ENCODE measurements around the gene SELE.

Gene SELE

GRCh38 chr1:169733924-169734323 is at the start of gene SELE:
Gene SELE (minus strand): TSS chr1:169734079. CDS start chr1:169733612, 467 bp downstream.
- Histone ChIP-seq H3K4me1 (ENCODE audit: insufficient read depth, low read length) (no peaks in the 10 kb centered on the region), H3K36me3 (ENCODE audit: insufficient read depth, low read length) (no peaks in the 10 kb centered on the region), H3K9me3 (ENCODE audit: low read length) (no peaks in the 10 kb centered on the region), H3K4me3 (ENCODE audit: low read length) (no peak within 1 kb of the TSS), H3K27me3 (ENCODE audit: insufficient read depth, low read length) (peaks cover 7% of the 10 kb centered on the region), H2AFZ (ENCODE audit: low read depth, low read length) (no peak within 1 kb of the TSS)

- no peak overlapping the region for H3K4me3 ChIP-seq (ENCODE audit: low read length)
- no peaks in the 10 kb centered on the region for H3K4me1 ChIP-seq (ENCODE audit: insufficient read depth, low read length)
- no peaks in the 10 kb centered on the region for H3K27me3 ChIP-seq (ENCODE audit: insufficient read depth, low read length)
- no peaks in the 10 kb centered on the region for H3K9me3 ChIP-seq (ENCODE audit: low read length)
- H2AFZ ChIP-seq (ENCODE audit: low read depth, low read length): no peak overlapping the region
- no peaks in the 10 kb centered on the region for H3K36me3 ChIP-seq (ENCODE audit: insufficient read depth, low read length)
Observed at GRCh38 chr1:169782596-169782995, 48.7 kb upstream of the SELE start.

GRCh38 chr1:169779970-169780369 is 46.1 kb upstream of the SELE start:
- Histone ChIP-seq H2AFZ (ENCODE audit: low read depth, low read length) (no peak overlapping the region), H3K36me3 (ENCODE audit: insufficient read depth, low read length) (no peaks in the 10 kb centered on the region), H3K9me3 (ENCODE audit: low read length) (no peaks in the 10 kb centered on the region), H3K4me3 (ENCODE audit: low read length) (no peak overlapping the region), H3K27me3 (ENCODE audit: insufficient read depth, low read length) (no peaks in the 10 kb centered on the region), H3K4me1 (ENCODE audit: insufficient read depth, low read length) (no peaks in the 10 kb centered on the region)

DNA sequence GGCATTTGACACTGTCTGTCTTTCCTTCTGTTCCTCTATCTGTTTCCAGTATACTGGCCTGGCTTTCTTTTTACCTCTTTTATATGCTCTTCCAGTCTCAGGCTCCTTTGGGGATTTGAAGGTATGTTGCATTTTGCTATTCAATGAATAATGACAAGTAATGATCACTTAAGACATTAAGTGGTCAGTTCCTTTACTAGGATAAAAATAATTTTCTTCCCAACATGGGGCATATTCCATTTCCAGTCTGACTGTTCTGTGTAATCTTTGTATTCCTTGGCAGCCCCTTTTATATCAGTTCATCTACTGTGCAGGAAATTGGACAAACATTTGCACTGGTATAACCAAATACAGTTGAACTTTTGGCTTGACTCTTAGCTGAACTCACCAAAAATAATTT is 45.3 kb upstream of the SELE start:
- H3K4me3 ChIP-seq (ENCODE audit: low read length): no peak overlapping the region
- H3K27me3 ChIP-seq (ENCODE audit: insufficient read depth, low read length): no peaks in the 10 kb centered on the region
- no peaks in the 10 kb centered on the region for H3K9me3 ChIP-seq (ENCODE audit: low read length)
- H3K36me3 ChIP-seq (ENCODE audit: insufficient read depth, low read length): no peaks in the 10 kb centered on the region
- no peaks in the 10 kb centered on the region for H3K4me1 ChIP-seq (ENCODE audit: insufficient read depth, low read length)
- H2AFZ ChIP-seq (ENCODE audit: low read depth, low read length): no peak overlapping the region

- Histone ChIP-seq H2AFZ (ENCODE audit: low read depth, low read length) (no peak overlapping the region), H3K27me3 (ENCODE audit: insufficient read depth, low read length) (no peaks in the 10 kb centered on the region), H3K4me1 (ENCODE audit: insufficient read depth, low read length) (no peaks in the 10 kb centered on the region), H3K36me3 (ENCODE audit: insufficient read depth, low read length) (no peaks in the 10 kb centered on the region), H3K9me3 (ENCODE audit: low read length) (no peaks in the 10 kb centered on the region), H3K4me3 (ENCODE audit: low read length) (no peak overlapping the region)
Observed at GRCh38 chr1:169776440-169776839, 42.6 kb upstream of the SELE start.

DNA sequence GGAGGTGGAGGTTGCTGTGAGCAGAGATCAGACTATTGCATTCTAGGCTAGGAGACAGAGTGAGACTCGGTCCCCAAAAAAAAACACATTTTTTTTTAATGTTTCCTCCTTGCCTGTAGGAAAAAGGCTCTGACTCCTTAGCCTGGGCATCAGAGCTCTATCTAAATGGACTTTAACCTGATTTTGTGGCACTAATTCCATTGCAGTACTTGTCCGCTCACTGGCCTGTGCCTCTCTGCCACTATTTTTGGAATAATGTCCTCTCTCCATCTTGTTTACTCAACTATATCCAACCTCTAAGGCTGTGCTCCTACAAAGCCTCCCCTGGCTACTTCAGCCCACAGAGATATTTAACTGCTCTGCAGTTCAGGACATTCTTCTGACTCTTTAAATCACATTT is 34.3 kb upstream of the SELE start:
- H3K4me3 ChIP-seq (ENCODE audit: low read length): no peak overlapping the region
- H2AFZ ChIP-seq (ENCODE audit: low read depth, low read length): no peak overlapping the region
- peaks cover 4% of the 10 kb centered on the region for H3K27me3 ChIP-seq (ENCODE audit: insufficient read depth, low read length)
- H3K9me3 ChIP-seq (ENCODE audit: low read length): no peaks in the 10 kb centered on the region
- no peaks in the 10 kb centered on the region for H3K36me3 ChIP-seq (ENCODE audit: insufficient read depth, low read length)
- H3K4me1 ChIP-seq (ENCODE audit: insufficient read depth, low read length): no peaks in the 10 kb centered on the region

- Histone ChIP-seq H3K27me3 (ENCODE audit: insufficient read depth, low read length) (peaks cover 4% of the 10 kb centered on the region), H3K9me3 (ENCODE audit: low read length) (no peaks in the 10 kb centered on the region), H3K4me3 (ENCODE audit: low read length) (no peak overlapping the region), H3K36me3 (ENCODE audit: insufficient read depth, low read length) (no peaks in the 10 kb centered on the region), H3K4me1 (ENCODE audit: insufficient read depth, low read length) (no peaks in the 10 kb centered on the region), H2AFZ (ENCODE audit: low read depth, low read length) (no peak overlapping the region)
Observed at GRCh38 chr1:169765580-169766331, 31.9 kb upstream of the SELE start.

GRCh38 chr1:169764919-169765318 is 31.0 kb upstream of the SELE start:
- peaks cover 4% of the 10 kb centered on the region for H3K27me3 ChIP-seq (ENCODE audit: insufficient read depth, low read length)

DNA sequence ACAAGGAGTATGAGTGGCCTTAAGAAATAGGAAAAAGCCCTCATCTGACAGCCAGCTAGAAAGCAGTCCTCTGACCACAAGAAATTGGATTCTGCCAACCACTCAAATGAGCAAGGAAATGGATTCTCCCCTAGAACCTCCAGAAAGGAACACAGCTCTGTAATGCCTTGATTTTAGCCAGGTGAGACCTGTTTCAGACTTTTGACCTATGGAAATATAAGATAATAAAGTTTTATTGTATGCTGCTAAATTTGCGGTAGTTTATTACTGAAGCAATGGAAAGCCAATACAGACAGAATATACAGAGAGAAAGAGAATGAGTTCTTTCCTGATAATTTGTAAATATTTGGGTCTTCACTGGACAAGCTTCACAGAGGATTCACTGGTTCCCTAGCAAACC is 28.8 kb upstream of the SELE start:
- no peaks in the 10 kb centered on the region for H3K36me3 ChIP-seq (ENCODE audit: insufficient read depth, low read length)
- H3K4me1 ChIP-seq (ENCODE audit: insufficient read depth, low read length): no peaks in the 10 kb centered on the region
- peaks cover 4% of the 10 kb centered on the region for H3K27me3 ChIP-seq (ENCODE audit: insufficient read depth, low read length)
- no peaks in the 10 kb centered on the region for H3K9me3 ChIP-seq (ENCODE audit: low read length)
- no peak overlapping the region for H3K4me3 ChIP-seq (ENCODE audit: low read length)
- H2AFZ ChIP-seq (ENCODE audit: low read depth, low read length): no peak overlapping the region

More at GRCh38 chr1:169764919-169765318, 31.0 kb upstream of the SELE start:
- Histone ChIP-seq H3K36me3 (ENCODE audit: insufficient read depth, low read length) (no peaks in the 10 kb centered on the region), H3K4me1 (ENCODE audit: insufficient read depth, low read length) (no peaks in the 10 kb centered on the region), H2AFZ (ENCODE audit: low read depth, low read length) (no peak overlapping the region), H3K4me3 (ENCODE audit: low read length) (no peak overlapping the region), H3K9me3 (ENCODE audit: low read length) (no peaks in the 10 kb centered on the region)

GRCh38 chr1:169759038-169759437 is 25.2 kb upstream of the SELE start:
- no peaks in the 10 kb centered on the region for H3K27me3 ChIP-seq (ENCODE audit: insufficient read depth, low read length)
- no peaks in the 10 kb centered on the region for H3K36me3 ChIP-seq (ENCODE audit: insufficient read depth, low read length)
- H3K9me3 ChIP-seq (ENCODE audit: low read length): no peaks in the 10 kb centered on the region
- H3K4me1 ChIP-seq (ENCODE audit: insufficient read depth, low read length): no peaks in the 10 kb centered on the region
- H2AFZ ChIP-seq (ENCODE audit: low read depth, low read length): no peak overlapping the region
- H3K4me3 ChIP-seq (ENCODE audit: low read length): no peak overlapping the region

DNA sequence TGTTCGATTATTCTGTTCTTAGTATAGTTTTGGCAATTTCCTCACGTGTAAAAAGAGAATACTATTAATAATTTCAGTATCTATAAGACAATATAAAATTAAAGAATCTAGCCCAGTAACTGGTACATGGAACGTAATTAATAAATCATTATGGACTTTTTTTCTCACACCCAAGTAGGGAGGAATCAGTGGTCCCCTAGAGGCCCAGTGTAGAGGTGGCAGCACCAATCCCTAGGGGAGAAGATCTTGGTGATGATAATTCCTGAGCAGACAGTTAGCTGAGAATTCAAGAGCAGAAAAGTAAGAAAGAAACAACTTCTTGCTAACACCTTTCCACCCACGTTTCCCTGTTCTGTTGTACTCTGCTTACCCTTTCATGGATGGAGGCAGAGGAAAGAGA is 19.7 kb upstream of the SELE start:
- Histone ChIP-seq H3K9me3 (ENCODE audit: low read length) (no peaks in the 10 kb centered on the region), H3K27me3 (ENCODE audit: insufficient read depth, low read length) (no peaks in the 10 kb centered on the region), H3K4me3 (ENCODE audit: low read length) (no peak overlapping the region), H3K36me3 (ENCODE audit: insufficient read depth, low read length) (no peaks in the 10 kb centered on the region), H3K4me1 (ENCODE audit: insufficient read depth, low read length) (no peaks in the 10 kb centered on the region), H2AFZ (ENCODE audit: low read depth, low read length) (no peak overlapping the region)

- H2AFZ ChIP-seq (ENCODE audit: low read depth, low read length): no peak overlapping the region
- no peaks in the 10 kb centered on the region for H3K36me3 ChIP-seq (ENCODE audit: insufficient read depth, low read length)
- H3K9me3 ChIP-seq (ENCODE audit: low read length): no peaks in the 10 kb centered on the region
- H3K27me3 ChIP-seq (ENCODE audit: insufficient read depth, low read length): peaks cover 3% of the 10 kb centered on the region
- no peaks in the 10 kb centered on the region for H3K4me1 ChIP-seq (ENCODE audit: insufficient read depth, low read length)
- H3K4me3 ChIP-seq (ENCODE audit: low read length): no peak overlapping the region
Observed at GRCh38 chr1:169750041-169750440, 16.2 kb upstream of the SELE start.

GRCh38 chr1:169746550-169746949 is 12.7 kb upstream of the SELE start:
- Histone ChIP-seq H2AFZ (ENCODE audit: low read depth, low read length) (no peak overlapping the region), H3K4me3 (ENCODE audit: low read length) (no peak overlapping the region), H3K4me1 (ENCODE audit: insufficient read depth, low read length) (no peaks in the 10 kb centered on the region), H3K9me3 (ENCODE audit: low read length) (no peaks in the 10 kb centered on the region), H3K36me3 (ENCODE audit: insufficient read depth, low read length) (no peaks in the 10 kb centered on the region), H3K27me3 (ENCODE audit: insufficient read depth, low read length) (peaks cover 3% of the 10 kb centered on the region)
